PFSK-1 (cell line): ENCODE results near the gene C6orf132.

ENCODE experiments used
- FOXP2 ChIP-seq: optimal IDR thresholded peaks from 2 replicates; pipeline ENCODE3; 2011; ENCODE audit warnings: borderline replicate concordance, control low read depth, inconsistent platforms; ENCODE audit not compliant: insufficient read depth; ENCODE audit errors: extremely low read length, extremely low read depth
- POLR2AphosphoS5 ChIP-seq: IDR thresholded peaks from 2 replicates; pipeline ENCODE4 v1.6.1; 2012; ENCODE audit warnings: low read depth, mild to moderate bottlenecking, control low read depth, low read length, moderate library complexity
- TAF1 ChIP-seq: IDR thresholded peaks from 2 replicates; pipeline ENCODE4 v1.6.1; 2012; ENCODE audit warnings: low read length, control low read depth, borderline replicate concordance; ENCODE audit not compliant: insufficient read depth
- TF ChIP-seq, protein P1 (sequence below), 2 experiments: IDR thresholded peaks; 2 replicates each; pipeline versions ENCODE4 v1.6.1 to v1.8.0; 2011 to 2012; ENCODE audit warnings: low read depth in 2 of 2, low read length in 2 of 2, control low read depth in 1 of 2, inconsistent platforms in 1 of 2, mild to moderate bottlenecking in 1 of 2, moderate library complexity in 1 of 2; ENCODE audit not compliant: insufficient read depth in 1 of 2

DNA sequence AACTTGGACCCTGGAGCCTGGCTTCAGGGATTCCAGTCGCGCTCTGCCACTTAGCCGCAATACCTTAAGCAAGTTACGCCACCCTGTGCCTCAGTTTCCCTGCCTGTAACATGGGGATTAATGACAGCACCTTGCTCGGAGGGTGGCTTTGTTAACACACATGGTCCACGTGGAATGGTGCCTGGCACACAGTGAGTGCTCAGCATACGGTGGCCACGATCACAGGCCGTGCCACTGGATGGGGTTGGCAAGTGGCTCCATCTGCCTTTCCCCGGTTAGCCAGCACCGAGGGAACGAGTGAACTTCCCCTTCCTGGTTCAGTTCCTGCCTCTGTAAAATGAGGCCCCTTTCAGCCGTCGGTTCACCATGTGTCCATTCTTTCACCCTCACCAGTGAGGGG lies 17.2 kb downstream of the C6orf132 start:
- no peak for TF ChIP-seq POLR2AphosphoS5
- TF ChIP-seq, protein P1, sequence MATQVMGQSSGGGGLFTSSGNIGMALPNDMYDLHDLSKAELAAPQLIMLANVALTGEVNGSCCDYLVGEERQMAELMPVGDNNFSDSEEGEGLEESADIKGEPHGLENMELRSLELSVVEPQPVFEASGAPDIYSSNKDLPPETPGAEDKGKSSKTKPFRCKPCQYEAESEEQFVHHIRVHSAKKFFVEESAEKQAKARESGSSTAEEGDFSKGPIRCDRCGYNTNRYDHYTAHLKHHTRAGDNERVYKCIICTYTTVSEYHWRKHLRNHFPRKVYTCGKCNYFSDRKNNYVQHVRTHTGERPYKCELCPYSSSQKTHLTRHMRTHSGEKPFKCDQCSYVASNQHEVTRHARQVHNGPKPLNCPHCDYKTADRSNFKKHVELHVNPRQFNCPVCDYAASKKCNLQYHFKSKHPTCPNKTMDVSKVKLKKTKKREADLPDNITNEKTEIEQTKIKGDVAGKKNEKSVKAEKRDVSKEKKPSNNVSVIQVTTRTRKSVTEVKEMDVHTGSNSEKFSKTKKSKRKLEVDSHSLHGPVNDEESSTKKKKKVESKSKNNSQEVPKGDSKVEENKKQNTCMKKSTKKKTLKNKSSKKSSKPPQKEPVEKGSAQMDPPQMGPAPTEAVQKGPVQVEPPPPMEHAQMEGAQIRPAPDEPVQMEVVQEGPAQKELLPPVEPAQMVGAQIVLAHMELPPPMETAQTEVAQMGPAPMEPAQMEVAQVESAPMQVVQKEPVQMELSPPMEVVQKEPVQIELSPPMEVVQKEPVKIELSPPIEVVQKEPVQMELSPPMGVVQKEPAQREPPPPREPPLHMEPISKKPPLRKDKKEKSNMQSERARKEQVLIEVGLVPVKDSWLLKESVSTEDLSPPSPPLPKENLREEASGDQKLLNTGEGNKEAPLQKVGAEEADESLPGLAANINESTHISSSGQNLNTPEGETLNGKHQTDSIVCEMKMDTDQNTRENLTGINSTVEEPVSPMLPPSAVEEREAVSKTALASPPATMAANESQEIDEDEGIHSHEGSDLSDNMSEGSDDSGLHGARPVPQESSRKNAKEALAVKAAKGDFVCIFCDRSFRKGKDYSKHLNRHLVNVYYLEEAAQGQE (IDR thresholded peaks at IDR 0.05; ENCODE audit: insufficient read depth in 1 of 2, low read depth in 2 of 2, low read length in 2 of 2): no peak
- TF ChIP-seq FOXP2: no peak
- no peak for TF ChIP-seq TAF1
